Measurements from ENCODE around the gene KCTD11.
"Not testable (repeated sequence)": the region's sequence is repeated elsewhere in the genome, so short reads cannot be mapped to it uniquely, and the experiment has no call there.

Gene KCTD11

DNA sequence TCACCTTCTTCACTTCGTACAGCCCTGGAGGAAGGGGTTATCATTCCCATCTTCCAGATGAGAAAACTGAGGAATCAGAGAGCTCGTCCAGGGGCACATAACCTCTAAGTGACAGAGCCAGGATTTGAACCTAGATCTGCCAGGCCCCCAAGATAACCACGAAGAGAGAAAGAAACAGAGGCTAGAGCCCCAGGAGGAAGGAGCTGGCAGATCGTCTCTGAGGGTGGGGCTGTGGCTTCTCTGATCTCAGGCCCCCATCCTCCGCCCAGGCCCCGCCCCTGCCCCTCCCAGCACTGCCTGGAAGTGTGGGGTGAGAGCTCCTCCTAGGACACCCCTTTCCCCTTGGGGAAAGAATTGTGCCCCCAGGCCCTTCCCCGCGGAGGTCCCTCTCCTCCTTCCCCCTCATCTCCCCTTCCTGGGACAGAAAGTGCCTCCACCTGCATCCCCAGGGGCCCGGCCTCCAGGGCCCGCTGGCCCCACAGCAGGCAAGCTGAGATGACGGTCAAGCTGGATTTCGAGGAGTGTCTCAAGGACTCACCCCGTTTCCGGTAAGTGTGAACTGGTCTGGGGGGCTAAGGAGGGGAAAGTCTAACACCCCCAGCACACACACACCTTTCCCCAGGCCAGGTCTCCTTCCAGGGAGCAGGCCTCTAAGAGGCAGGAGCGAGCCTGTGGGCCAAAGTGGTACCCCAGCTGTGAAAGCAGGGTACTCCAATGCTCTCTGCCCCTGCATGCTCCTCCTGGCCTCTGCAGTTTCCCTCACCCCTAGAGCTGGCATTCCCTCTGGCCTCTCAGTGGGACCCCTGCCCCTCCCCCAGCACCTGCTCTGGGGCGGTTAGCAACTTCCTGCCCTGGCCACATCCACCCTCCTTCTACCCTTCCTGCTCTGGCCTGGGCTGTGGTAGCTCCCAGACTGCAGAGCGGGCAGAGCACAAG lies 15.5 kb upstream of the KCTD11 start, which contains the start of gene ACAP1:
Gene ACAP1, plus strand, starts transcription at position 290 of the 936 bp plus-strand sequence. Its CDS starts 206 bp downstream, at position 496.
- no peak within 1 kb of the TSS for H3K4me3 ChIP-seq (ENCODE audit: low read length)
- TF ChIP-seq, protein P1, sequence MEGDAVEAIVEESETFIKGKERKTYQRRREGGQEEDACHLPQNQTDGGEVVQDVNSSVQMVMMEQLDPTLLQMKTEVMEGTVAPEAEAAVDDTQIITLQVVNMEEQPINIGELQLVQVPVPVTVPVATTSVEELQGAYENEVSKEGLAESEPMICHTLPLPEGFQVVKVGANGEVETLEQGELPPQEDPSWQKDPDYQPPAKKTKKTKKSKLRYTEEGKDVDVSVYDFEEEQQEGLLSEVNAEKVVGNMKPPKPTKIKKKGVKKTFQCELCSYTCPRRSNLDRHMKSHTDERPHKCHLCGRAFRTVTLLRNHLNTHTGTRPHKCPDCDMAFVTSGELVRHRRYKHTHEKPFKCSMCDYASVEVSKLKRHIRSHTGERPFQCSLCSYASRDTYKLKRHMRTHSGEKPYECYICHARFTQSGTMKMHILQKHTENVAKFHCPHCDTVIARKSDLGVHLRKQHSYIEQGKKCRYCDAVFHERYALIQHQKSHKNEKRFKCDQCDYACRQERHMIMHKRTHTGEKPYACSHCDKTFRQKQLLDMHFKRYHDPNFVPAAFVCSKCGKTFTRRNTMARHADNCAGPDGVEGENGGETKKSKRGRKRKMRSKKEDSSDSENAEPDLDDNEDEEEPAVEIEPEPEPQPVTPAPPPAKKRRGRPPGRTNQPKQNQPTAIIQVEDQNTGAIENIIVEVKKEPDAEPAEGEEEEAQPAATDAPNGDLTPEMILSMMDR (IDR thresholded peaks at IDR 0.05; ENCODE audit: insufficient read depth, low read depth, low read length, missing control alignments), result no peak
- no peak for DNase-seq (ENCODE audit: low read depth)

DNA sequence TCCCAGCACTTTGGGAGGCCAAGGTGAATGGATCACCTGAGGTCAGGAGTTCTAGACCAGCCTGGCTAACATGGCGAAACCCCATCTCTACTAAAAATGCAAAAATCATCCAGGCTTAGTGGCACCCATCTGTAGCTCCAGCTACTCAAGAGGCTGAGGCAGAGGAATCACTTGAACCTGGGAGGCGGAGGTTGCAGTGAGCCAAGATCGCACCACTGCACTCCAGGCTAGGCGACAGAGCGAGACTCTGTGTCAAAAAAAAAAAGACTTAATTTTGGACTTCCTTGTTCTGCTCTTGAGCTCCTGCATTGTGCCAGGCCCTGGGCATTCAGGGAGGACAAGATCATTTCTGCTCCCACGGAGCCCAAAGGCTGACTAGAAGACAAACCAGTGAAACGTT lies 14.4 kb upstream of the KCTD11 start:
- not testable (repeated sequence) for H3K4me3 ChIP-seq (ENCODE audit: low read length)

DNA sequence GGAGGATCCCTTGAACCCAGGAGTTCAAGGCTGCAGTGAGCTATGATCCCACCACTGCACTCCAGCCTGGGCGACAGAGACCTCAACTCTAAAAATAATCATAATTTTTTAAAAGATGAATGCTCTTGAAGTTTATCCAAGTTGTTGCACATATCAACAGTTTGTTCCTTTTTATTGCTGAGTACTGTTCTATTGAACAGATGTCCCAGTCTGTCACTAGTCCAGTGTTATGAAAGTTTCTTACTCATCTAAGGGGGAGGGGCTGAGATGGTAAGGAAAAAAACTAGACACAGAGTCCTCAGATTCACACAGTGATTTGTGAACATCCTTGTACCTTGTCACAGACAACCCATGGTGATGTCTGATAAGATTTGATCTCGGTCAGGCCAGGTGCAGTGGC lies 11.8 kb upstream of the KCTD11 start:
- TF ChIP-seq, protein P1 (IDR thresholded peaks at IDR 0.05; ENCODE audit: insufficient read depth, low read depth, low read length, missing control alignments), result no peak
- DNase-seq (ENCODE audit: low read depth), result peak; percentile 33

More for the DNA sequence above, 14.4 kb upstream of the KCTD11 start:
- not testable (repeated sequence) for DNase-seq (ENCODE audit: low read depth)

DNA sequence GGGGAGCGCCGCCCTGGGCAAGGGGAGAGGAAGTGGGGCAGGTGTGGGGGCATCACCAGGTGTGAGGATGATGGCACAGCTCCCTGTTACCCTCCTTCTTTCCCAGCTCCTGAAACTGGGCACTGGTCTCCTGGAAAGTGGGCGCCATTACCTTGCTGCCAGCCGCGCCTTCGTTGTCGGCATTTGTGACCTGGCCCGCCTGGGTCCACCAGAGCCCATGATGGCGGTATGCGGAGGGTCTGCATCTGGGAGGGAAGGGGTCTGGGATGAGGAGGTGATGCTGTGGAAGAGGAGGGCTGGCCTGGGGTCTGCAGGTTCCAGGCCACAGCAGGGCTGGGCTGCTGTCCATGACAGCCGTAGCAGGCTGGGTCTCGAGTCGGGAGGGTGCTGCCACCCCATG lies 10.1 kb upstream of the KCTD11 start:
- DNase-seq (ENCODE audit: low read depth), result no peak
- no peak overlapping the region for H3K4me3 ChIP-seq (ENCODE audit: low read length)
- TF ChIP-seq, protein P1 (IDR thresholded peaks at IDR 0.05; ENCODE audit: insufficient read depth, low read depth, low read length, missing control alignments), result no peak

More for the DNA sequence above, 11.8 kb upstream of the KCTD11 start:
- no peak overlapping the region for H3K4me3 ChIP-seq (ENCODE audit: low read length)

DNA sequence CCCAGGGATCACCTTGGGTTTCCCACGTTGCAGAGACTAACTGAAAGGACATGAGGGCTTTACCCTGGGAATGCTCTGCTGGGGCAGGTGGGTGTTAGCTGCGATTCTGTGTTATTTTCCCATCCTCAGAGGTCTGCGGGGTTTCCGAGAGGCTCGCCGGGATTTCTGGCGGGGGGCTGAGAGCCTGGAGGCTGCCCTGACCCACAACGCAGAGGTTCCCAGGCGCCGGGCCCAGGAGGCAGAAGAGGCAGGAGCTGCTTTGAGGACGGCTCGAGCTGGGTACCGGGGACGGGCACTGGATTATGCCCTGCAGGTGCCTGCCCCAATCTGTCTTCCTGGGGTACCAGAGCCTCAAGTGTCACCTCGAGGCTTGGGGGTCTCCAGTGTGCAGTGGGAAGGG lies 8.7 kb upstream of the KCTD11 start:
- no peak for DNase-seq (ENCODE audit: low read depth)
- TF ChIP-seq, protein P1 (IDR thresholded peaks at IDR 0.05; ENCODE audit: insufficient read depth, low read depth, low read length, missing control alignments), result no peak
- H3K4me3 ChIP-seq (ENCODE audit: low read length), result no peak overlapping the region

DNA sequence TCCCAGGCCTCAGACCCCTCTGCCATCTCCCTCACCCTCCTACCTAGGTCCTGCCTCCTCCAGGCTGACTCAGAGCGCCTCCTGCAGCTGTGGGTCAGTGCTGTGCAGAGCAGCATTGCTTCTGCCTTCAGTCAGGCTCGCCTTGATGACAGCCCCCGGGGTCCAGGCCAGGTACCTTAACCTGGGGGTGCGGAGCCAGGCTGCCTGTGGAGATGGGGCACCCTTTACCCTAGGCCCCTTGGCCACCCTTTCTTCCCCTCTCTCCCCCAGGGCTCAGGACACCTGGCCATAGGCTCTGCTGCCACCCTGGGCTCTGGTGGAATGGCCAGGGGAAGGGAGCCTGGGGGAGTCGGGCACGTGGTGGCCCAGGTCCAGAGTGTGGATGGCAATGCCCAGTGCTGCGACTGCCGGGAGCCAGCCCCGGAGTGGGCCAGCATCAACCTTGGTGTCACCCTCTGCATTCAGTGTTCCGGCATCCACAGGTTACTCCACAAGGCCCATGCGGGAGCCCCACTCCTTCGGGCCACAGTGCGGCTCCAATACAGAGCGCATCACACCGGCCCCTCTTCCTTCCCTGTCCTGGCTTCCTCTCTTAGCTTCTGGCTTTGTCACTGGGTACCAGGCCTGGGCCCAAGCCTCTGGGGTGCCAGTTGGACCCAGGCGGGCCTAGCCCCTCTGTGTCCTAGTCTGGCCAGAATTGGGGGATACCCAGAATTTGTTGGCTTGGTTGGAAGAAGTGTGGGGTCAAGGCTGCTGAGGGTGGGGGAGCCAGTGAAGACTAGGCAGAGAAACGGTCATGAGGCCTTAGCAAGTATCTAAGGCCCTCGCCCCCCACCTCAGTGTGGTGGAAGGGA lies 5.0 kb upstream of the KCTD11 start:
- TF ChIP-seq, protein P1 (IDR thresholded peaks at IDR 0.05; ENCODE audit: insufficient read depth, low read depth, low read length, missing control alignments), result no peak
- DNase-seq (ENCODE audit: low read depth), result no peak
- H3K4me3 ChIP-seq (ENCODE audit: low read length), result no peak overlapping the region

Measured in epithelial cell of esophagus (primary cell).